Neural cell (in vitro differentiated cells): Measurements from ENCODE around the gene RETREG1.

ENCODE experiments used
- EP300 ChIP-seq: fragments of 450-650 bp; conservative IDR thresholded peaks from 2 replicates; pipeline ENCODE4 v1.6.1; 2014; ENCODE audit warnings: antibody characterized with exemption, mild to moderate bottlenecking, moderate library complexity; ENCODE audit not compliant: poor library complexity, severe bottlenecking
- POLR2AphosphoS5 ChIP-seq: IDR thresholded peaks from 2 replicates; pipeline ENCODE4 v1.6.1; 2012
- SMC3 ChIP-seq: fragments of 450-650 bp; conservative IDR thresholded peaks from 2 replicates; pipeline ENCODE4 v1.6.1; 2014; ENCODE audit warnings: antibody characterized with exemption, mild to moderate bottlenecking, moderate library complexity; ENCODE audit not compliant: poor library complexity
- TAF1 ChIP-seq: IDR thresholded peaks from 2 replicates; pipeline ENCODE4 v1.6.1; 2012; ENCODE audit warnings: low read depth
- TF ChIP-seq, protein P1 (sequence below): fragments of 450-650 bp; IDR thresholded peaks from 2 replicates; pipeline ENCODE4 v1.5.1; 2014; ENCODE audit warnings: antibody characterized with exemption, mild to moderate bottlenecking, moderate library complexity; ENCODE audit not compliant: poor library complexity, severe bottlenecking

DNA sequence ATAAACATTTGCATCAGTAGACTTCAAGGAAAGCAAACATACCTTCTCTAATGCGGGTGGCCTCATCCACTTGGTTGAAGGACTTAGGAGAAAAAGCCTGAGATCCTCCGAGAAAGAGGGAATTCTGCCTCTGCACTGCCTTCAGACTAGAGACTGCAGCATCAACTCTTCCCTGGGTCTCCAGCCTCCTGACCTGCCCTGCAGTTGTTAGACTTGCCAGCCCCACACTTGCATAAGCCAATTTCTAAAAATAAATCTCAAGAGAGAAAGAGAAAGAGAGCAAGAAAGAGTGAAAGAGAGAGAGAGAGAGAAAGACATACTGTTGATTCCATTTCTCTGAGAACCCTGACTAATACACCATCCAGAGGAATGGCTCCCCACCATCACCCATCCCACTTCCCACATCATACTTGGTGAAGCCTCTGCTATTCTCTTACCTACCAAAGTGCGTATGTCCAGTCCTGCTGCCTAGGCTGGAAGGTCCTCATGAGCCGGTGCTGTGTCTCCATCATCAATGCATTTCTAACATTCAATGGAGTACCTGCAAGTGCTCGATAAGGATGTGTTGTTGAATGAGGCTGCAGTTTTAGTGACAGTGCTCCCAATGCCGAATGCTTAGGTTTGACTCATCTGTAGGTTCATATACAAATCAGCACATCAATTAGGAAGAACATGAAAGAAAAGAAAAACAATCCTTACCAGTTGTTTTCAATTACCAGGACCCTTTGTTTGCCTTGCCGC, 186.3 kb downstream of the RETREG1 start:
- no peak for TF ChIP-seq EP300
- TF ChIP-seq, protein P1, sequence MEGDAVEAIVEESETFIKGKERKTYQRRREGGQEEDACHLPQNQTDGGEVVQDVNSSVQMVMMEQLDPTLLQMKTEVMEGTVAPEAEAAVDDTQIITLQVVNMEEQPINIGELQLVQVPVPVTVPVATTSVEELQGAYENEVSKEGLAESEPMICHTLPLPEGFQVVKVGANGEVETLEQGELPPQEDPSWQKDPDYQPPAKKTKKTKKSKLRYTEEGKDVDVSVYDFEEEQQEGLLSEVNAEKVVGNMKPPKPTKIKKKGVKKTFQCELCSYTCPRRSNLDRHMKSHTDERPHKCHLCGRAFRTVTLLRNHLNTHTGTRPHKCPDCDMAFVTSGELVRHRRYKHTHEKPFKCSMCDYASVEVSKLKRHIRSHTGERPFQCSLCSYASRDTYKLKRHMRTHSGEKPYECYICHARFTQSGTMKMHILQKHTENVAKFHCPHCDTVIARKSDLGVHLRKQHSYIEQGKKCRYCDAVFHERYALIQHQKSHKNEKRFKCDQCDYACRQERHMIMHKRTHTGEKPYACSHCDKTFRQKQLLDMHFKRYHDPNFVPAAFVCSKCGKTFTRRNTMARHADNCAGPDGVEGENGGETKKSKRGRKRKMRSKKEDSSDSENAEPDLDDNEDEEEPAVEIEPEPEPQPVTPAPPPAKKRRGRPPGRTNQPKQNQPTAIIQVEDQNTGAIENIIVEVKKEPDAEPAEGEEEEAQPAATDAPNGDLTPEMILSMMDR, result no peak
- TF ChIP-seq POLR2AphosphoS5, result no peak
- no peak for TF ChIP-seq SMC3
- TF ChIP-seq TAF1, result no peak
